ENCODE results near the gene PTH1R.

DNA sequence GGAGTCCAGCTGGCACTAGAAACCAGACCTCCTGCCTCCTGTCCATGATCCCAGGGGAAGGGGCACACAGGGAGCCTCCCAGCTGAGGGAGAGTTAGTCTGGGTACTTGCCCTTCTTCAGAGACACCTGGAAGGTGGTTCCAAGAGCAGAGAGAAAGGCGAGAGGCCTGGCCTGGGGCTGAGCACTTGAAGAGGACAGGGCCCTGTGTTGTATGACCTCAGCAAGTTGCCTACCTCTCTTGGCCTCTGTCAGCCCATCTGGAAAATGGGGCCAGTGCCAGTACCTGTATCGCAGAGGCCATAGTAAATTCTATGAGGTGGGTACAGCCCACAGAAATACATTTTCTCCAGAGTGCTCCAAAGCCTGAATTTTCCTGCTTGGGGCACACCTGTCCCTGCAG lies 19.5 kb downstream of the PTH1R start:
- TF ChIP-seq, protein P1, sequence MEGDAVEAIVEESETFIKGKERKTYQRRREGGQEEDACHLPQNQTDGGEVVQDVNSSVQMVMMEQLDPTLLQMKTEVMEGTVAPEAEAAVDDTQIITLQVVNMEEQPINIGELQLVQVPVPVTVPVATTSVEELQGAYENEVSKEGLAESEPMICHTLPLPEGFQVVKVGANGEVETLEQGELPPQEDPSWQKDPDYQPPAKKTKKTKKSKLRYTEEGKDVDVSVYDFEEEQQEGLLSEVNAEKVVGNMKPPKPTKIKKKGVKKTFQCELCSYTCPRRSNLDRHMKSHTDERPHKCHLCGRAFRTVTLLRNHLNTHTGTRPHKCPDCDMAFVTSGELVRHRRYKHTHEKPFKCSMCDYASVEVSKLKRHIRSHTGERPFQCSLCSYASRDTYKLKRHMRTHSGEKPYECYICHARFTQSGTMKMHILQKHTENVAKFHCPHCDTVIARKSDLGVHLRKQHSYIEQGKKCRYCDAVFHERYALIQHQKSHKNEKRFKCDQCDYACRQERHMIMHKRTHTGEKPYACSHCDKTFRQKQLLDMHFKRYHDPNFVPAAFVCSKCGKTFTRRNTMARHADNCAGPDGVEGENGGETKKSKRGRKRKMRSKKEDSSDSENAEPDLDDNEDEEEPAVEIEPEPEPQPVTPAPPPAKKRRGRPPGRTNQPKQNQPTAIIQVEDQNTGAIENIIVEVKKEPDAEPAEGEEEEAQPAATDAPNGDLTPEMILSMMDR (IDR thresholded peaks at IDR 0.05; ENCODE audit: insufficient read depth, low read length): no peak
- TF ChIP-seq POLR2AphosphoS5 (IDR thresholded peaks at IDR 0.05; ENCODE audit: low read depth) (no peak), GABPA (IDR thresholded peaks at IDR 0.05; ENCODE audit: low read depth) (no peak)
- TF ChIP-seq, protein P2, sequence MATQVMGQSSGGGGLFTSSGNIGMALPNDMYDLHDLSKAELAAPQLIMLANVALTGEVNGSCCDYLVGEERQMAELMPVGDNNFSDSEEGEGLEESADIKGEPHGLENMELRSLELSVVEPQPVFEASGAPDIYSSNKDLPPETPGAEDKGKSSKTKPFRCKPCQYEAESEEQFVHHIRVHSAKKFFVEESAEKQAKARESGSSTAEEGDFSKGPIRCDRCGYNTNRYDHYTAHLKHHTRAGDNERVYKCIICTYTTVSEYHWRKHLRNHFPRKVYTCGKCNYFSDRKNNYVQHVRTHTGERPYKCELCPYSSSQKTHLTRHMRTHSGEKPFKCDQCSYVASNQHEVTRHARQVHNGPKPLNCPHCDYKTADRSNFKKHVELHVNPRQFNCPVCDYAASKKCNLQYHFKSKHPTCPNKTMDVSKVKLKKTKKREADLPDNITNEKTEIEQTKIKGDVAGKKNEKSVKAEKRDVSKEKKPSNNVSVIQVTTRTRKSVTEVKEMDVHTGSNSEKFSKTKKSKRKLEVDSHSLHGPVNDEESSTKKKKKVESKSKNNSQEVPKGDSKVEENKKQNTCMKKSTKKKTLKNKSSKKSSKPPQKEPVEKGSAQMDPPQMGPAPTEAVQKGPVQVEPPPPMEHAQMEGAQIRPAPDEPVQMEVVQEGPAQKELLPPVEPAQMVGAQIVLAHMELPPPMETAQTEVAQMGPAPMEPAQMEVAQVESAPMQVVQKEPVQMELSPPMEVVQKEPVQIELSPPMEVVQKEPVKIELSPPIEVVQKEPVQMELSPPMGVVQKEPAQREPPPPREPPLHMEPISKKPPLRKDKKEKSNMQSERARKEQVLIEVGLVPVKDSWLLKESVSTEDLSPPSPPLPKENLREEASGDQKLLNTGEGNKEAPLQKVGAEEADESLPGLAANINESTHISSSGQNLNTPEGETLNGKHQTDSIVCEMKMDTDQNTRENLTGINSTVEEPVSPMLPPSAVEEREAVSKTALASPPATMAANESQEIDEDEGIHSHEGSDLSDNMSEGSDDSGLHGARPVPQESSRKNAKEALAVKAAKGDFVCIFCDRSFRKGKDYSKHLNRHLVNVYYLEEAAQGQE (IDR thresholded peaks at IDR 0.05; ENCODE audit: insufficient replicate concordance, low read depth): no peak
